Hepatic stellate cell (primary cell): ENCODE data around the gene USP37.

Experiments
- DNase-seq: peaks from one replicate; pipeline ENCODE4 v3.0.0; 2011; ENCODE audit warnings: low spot score

USP37 gene, protein sequence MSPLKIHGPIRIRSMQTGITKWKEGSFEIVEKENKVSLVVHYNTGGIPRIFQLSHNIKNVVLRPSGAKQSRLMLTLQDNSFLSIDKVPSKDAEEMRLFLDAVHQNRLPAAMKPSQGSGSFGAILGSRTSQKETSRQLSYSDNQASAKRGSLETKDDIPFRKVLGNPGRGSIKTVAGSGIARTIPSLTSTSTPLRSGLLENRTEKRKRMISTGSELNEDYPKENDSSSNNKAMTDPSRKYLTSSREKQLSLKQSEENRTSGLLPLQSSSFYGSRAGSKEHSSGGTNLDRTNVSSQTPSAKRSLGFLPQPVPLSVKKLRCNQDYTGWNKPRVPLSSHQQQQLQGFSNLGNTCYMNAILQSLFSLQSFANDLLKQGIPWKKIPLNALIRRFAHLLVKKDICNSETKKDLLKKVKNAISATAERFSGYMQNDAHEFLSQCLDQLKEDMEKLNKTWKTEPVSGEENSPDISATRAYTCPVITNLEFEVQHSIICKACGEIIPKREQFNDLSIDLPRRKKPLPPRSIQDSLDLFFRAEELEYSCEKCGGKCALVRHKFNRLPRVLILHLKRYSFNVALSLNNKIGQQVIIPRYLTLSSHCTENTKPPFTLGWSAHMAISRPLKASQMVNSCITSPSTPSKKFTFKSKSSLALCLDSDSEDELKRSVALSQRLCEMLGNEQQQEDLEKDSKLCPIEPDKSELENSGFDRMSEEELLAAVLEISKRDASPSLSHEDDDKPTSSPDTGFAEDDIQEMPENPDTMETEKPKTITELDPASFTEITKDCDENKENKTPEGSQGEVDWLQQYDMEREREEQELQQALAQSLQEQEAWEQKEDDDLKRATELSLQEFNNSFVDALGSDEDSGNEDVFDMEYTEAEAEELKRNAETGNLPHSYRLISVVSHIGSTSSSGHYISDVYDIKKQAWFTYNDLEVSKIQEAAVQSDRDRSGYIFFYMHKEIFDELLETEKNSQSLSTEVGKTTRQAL

GRCh38 chr2:218568190-218569037 lies at the start of gene USP37, which contains the start of gene CNOT9:
Gene USP37, minus strand, starts transcription at chr2:218568351. Its CDS starts 9,698 bp downstream, at chr2:218558653.
Gene CNOT9, plus strand, starts transcription at chr2:218568839. Its CDS starts 116 bp downstream, at chr2:218568955.
- peak; percentile 95 for DNase-seq

DNA sequence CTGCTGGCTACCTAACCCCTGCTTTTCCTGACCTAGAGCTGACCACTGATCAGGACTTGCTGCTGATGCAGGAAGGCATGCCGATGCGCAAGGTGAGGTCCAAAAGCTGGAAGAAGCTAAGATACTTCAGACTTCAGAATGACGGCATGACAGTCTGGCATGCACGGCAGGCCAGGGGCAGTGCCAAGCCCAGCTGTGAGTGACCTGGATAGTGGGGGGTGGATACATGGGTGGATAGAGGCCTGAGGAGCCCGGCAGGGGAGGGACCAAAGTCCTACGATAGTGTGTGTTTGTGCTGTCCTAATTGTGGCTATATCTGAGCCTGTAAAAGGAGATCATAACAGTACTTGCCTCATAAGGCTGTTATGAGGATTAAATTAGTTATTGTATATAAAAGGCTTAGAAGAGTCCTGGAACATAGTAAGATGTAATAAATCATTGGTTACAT lies 47.7 kb upstream of the USP37 start:
- no peak for DNase-seq

GRCh38 chr2:218607436-218608115 lies 39.4 kb upstream of the USP37 start, which contains the start of gene PLCD4:
Gene PLCD4, plus strand, starts transcription at chr2:218607899. Its CDS starts 7,841 bp downstream, at chr2:218615740.
- DNase-seq, result peak; percentile 75

GRCh38 chr2:218605432-218605831 lies 37.3 kb upstream of the USP37 start:
- no peak for DNase-seq

DNA sequence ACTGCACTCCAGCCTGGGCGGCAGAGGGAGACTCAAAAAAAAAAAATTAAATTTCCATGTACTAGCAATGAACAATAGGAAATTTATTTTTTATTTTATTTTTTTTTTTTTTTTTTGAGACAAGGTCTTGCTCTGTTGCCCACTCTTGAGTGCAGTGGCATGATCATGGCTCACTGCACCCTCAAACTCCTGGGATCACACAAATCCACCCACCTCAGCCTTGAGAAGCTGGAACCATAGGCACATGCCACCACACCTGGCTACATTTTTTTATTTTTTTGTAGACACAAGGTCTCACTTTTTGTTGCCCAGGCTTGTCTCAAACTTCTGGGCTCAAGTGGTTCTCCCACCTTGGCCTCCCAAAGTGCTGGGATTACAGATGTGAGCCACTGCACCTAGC lies 17.4 kb upstream of the USP37 start:
- DNase-seq, result no peak

DNA sequence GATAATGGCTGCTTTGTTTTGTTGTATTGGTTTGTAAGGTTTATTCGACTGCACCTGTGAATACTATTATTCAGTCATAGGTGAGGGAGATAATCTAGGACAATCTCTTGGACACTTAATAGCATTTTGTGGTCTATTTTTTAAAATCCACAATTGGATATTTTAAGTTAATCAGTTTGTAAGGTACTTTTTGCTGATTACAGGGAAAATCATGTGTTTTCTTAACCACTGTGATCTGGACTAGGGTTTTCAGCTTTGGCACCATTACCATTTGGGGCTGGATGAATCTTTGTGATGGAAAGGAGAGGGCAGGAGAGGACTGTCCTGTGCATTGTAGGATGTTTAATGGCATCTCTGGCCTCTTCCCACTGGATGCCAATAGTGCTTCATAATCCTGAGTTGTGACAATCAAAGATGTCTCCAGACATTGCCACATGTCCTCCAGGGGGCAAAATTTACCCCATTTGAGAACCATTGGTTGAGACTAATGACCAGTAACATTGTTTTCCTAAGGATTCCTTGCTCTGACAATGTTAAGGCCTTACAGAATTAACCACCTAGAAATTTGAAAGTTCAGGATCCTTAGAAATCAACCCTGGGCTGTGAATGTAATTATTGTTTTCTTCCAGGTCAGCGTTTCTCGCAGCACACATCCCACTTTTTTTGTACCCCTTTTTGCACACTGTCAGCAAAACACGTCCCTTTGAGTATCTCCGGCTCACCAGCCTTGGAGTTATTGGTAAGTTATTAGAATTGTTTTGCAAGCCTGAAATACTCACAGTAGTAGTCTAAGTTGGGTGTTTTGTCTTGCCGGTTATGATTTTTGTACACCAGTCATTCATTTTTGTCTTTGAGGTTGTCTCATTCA lies 16.1 kb upstream of the USP37 start:
- no peak for DNase-seq

DNA sequence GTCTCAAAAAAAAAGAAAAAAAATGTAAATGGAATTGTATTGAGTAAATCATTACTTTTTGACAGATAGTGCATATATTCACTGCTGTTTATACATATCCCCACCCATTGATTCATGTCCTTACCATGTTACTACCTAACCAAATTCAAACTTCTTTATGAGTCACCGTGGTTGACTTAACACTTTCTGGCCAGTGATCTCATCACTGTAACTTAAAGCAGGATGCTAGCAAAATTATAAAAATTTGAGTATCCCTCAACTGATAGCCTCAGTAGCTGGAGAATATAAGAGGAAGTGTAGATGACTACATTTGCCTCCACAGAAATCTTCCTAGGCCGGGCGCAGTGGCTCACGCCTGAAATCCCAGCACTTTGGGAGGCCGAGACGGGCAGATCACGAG lies 13.9 kb upstream of the USP37 start:
- DNase-seq, result peak; percentile 26

- DNase-seq, result no peak
Measured at GRCh38 chr2:218578272-218578877, 10.2 kb upstream of the USP37 start.

DNA sequence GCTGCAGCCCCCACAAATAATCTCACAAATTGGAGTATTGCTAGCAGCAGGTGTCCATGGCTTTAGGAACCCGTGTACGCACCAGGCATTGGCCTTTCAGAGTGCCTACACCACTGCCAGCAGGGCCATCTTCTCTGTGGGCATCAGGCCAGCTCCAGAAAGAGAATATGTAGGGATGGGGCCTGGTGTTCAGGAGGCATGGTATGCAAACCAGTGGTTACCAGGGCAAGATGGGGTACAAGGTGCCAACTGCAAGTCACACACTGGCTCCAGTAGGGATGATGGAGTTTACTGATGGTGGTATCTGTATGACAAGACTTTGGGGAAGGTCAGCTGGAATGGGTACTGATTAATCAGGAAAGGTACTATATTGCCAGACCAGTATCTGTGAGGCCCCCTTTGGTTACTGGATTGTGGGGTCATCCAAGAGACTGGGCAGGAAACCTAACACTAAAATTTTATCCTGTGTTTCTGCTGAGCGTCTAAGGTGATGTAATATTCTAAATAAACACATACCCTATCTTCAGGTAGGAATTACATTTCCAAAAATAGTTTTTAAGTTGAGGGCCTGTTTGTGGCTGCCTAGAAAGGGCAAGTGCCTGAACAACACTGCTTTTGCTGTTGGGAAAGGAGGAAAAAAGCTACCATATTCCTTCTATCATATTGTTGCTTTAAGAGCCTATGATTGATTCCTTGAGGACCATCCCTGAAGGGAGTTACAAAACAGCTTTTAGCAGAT lies 9.5 kb upstream of the USP37 start:
- DNase-seq, result no peak

DNA sequence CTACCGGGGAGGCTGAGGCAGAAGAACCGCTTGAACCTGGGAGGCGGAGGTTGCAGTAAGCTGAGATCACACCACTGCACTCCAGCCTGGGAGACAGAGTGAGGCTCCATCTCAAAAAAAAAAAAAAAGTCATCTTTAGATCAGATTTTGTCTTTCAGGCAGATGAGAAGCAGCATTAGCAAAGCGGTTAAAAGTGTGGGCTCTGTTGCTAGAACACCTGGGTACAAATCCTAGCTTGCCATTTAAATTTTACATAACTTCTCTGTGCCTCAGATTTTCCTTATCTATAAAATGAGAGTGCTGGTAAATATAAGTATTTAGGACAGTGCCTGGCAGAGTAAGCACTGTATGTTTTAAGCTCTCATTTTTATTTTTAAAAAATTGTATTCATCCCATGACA lies 8.7 kb upstream of the USP37 start:
- DNase-seq, result no peak

DNA sequence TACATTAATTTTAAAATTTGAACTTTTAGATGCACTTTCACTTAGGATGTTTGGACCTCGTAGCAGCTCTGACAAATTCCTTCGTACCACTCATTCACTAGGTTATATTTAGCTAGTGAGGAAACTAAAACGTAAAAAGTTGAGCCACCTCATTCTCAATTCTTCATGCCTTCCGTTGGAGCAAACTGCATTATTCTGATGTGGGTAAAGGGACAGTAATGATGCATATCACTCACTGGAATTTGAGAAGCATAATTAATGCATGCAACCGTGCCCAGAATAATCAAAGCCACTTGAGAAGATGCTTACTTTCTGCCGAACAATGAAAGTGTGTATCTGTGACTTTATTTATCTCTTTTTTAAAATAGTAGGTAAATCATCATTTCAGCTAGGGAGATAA lies 2.7 kb upstream of the USP37 start:
- DNase-seq, result peak; percentile 25

GRCh38 chr2:218569661-218570500 lies 1.7 kb upstream of the USP37 start:
- peak; percentile 34 for DNase-seq

GRCh38 chr2:218569038-218569431 lies 884 bp upstream of the USP37 start:
- DNase-seq, result peak; percentile 47

DNA sequence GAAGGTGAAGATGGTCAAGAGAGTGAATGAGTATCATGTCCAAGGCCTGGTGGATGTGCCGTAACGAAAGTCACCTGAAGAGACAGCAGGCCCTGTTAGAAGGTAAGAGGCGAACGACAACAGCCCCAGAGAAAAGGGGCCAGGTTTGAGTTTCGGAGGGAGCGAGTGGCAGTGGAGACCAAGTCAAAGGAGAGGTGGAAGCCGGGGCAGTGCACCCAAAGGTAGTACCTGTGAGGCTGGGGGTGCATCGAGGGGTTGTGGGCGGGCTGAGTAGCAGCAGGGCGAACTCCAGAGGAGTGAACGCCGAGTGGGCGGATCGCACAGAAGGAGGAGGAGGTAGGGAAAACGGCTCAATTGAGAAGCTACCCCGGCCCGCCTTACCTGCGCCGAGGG lies 358 bp downstream of the USP37 start:
- no peak for DNase-seq

DNA sequence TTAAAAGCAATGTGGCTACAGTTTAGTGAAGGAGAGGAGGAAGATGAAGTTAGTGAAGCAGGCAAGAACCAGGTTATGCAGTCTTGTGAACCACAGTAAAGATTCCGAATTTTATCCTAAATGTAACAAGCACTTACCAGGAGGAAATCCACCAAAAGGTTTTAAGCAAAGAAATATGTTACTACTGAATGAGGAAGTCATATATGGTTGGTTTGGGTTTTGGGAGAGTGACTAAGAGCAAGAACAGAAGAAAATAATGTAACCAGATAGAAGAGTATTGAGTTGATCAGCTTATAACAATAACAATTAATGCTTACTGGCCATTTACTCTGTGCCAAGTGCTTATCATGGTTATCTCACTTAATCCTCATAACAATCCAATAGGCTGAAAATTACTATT lies 1.9 kb downstream of the USP37 start:
- DNase-seq, result no peak

DNA sequence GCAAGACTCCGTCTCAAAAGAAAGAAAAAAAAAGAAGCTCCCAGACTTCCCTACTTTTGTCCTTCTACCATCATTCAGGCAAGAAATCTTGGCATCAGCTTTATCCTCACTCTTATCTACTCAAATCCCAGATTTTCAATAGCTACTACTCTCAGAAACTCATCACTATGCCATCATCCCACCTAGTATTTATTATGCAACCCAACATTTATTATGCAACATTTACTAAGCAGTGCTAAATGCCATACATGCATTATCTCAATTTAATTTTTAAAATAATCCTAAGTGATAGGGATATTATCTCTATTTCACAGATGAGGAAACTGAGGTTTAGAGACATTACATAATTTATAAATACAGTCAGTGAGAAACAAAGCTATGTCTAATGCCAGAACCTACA lies 4.1 kb downstream of the USP37 start:
- DNase-seq, result no peak

DNA sequence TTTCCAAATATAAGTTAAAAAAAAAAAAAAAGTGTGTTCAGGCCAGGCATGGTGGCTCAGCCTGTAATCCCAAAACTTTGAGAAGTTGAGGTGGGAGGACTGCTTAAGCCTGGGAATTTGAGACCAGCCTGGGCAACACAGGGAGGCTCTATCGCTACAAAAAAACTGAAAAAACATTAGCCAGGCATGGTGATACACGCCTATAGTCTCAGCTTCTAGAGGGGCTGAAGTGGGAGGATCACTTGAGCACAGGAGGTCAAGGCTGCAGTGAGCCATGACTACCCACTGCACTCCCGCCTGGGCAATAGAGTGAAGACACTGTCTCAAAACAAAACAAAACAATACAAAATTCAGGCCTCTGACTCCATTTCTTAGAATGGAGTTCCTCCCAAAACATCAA lies 9.2 kb downstream of the USP37 start:
- DNase-seq, result no peak

GRCh38 chr2:218557941-218558340 lies 10.2 kb downstream of the USP37 start:
- DNase-seq, result no peak
